GM21360 (cell line): ENCODE data around the gene ACYP2.
"Not testable (repeated sequence)": the region's sequence is repeated elsewhere in the genome, so short reads cannot be mapped to it uniquely, and the experiment has no call there.

Source experiments
- ATAC-seq: cut with Tn5 transposase; IDR thresholded peaks from one replicate; pipeline ENCODE4 v1.9.1; 2021; ENCODE audit warnings: mild to moderate bottlenecking, moderate library complexity; ENCODE audit not compliant: unreplicated experiment

ACYP2 gene

DNA sequence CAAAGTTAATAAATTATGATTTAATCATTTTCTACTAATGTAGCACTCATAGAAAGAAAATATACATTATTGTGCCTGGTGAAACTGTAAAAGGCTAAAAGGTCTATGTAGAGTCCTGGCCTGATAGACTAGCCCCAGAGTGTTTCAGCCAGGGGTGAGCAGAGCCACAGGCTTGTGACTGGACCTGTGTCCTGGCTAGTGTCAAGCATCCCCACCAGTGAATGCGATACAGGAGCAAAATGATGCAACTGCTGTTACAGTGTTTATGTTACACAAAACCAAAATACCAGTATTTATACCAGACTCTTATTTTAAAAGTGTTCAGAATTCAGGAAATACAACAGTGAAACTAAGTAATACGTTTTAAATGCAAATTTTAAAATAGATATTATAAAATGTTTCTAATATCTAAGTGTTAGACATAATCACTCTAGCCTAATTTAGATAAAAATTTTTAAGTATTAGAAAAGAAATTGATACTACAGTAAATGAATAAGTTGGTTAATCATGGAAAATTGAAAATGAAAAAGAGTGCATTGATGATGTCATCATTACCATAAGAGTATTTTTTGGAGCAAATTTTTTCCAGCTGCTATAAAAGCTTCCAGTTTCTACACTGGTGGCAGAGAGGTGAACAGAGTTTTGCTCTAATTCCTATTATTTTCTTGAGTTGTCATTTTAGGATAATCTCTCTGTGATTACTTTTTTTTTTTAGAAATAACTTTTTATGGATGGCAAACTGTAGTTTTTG, 146.8 kb downstream of the ACYP2 start:
- no peak for ATAC-seq

DNA sequence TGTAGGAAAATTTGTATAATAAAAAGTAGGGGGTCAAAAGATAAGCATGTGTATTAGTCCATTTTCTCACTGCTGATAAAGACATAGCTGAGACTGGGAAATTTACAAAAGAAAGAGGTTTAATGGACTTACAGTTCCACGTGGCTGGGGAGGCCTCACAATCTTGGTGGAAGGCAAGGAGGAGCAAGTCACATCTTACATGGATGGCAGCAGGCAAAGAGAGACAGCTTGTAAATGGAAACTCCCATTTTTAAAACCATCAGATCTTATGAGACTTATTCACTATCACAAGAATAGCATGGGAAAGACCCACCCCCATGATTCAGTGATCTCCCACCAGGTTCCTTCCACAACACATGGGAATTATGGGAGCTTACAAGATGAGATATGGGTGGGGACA, 149.7 kb downstream of the ACYP2 start:
- ATAC-seq: not testable (repeated sequence)

DNA sequence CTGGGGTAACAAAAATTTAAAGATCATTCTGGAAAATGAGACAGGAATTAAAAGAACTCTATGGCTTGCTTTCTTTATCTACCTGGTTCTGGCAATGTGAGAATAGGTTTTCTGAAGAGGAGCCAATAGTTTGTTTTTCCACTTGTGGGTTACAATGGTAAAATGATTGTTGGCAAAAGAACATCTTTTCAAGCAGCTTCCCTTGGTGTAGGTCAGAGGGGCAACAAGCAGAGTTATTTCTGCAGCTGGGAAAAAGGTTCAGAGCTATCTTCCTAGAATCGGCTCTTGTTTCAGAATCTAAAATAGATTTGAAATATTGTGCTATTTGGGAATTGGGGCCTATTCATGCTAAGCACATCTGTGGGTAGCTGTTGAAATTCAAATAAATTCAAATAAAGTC, 152.2 kb downstream of the ACYP2 start:
- ATAC-seq: no peak

DNA sequence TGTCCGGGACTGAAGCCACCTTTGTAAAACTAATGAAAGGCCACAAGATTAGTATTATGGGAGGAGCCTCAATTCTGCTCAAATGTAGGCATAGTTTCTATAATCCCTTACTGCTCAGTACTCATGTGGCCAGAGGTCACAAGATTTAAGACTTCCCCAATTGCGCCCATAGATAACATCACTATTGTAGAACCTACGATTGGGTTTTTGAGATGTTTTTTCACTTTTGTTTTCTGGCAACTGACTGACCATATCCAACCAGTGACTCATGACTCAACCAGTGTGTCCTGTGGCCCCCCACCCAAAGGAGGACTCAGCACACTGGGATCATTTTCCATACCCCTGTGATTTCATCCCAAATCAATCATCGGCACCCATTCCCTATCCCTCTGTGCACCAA, 155.8 kb downstream of the ACYP2 start:
- ATAC-seq: no peak

DNA sequence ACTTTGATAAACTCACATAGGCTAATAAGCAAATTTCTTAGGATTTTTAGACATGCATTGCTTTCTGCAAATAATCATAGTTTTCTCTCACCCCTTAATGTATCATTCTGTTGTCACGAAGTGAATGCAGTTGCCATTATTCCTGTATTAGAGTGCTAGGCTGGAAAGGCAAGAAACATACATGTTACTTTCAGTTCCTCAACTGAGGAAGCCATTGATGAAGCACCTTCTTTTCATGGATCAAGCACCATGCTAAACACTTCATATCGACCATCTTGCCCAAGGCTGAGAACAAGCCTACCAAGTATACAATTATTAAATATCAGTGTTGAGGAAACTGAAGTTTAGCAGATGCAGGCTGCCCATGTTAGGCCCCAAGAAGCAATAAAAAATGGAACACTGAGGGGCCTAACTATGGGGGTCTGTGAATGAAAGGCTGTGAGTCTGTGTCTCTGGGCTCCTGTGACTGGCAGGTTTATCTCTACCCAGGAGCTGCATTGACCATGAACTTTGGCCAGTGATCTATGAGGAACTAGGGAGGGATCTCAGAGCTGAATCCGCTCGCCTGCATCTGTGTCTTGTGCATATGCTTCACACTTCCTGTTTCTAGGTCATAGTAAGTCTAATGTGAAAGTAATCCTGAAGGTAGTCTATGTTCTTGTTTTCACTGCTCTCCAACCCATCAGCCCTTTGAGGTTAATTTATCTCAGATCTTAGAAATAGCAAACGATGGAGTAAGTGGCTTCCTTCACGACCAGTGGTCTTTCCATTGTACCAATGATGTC, 156.6 kb downstream of the ACYP2 start:
- peak; percentile 95 for ATAC-seq

DNA sequence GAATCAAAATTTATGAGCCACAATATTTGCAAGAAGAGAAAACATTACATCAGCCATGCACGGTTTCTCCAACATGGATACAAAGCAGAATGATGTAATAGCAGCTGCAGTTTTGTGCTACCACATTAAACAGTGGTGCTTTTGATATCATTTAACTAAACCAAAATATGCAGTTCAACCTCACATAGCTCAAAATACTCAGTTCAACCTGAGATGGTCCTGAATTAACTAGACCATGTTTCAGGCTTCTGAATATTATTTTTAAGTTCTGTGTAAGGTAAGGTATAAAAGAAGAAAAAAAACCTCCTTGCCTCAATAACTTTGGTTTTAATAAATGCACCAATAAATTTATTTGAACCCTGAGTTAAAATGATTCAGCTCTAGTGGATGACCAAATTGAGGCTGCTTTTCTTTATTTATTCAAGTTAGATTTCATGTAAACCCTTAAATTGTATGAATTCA, 159.4 kb downstream of the ACYP2 start:
- ATAC-seq: no peak

DNA sequence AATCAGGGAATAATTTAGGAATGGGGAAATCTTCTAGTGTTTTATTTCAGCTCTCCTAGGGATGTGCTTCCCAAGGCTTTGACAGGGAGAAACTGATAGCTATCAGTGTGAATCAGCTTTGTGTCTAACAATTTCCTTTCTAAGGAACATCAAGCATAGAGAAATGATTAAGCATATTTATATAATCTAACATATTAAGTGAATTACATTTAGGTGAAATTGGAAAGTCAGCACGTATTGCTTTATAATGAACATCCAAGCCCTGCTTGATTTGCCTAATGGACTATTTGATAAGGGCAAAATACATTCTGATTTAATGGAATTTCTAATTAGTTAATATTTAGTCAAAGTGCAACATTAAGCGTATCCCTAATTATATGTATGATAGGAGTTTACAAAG, 160.1 kb downstream of the ACYP2 start:
- no peak for ATAC-seq

DNA sequence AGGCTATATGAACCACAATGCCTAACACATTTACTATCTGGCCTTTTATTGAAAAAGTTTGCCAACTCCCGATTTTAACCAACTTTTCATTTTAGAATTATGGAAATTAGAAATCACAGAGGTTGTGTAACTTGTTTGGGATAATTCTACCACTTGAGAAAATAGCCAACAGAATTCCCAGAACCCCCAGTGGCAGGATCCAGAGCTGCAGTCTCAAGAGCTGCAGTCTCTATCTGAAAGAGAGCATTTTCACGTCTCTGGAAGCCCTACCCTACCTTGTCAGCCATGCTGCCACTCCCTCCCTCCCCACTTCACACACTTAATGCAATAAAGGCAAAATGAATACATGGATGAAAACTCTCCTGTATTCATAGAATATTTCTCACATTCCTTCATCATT, 164.0 kb downstream of the ACYP2 start:
- ATAC-seq: no peak

DNA sequence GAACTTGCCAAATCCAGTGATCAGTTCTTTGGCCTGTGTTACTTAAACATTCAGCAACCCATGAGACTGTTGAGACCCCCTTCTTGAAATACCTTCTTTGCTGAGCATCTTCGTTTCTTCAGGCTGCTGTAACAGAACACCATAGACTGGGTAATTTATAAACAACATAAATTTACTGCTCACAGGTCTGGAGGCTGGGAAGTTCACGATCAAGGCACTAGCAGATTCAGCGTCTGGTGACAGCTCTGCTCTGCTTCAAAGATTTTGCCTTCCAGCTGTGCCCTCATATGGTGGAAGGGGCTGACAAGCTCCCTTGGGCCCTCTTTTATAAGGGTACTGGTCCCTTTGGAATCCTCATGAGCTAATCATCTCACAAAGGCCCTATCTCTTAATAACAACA, 169.4 kb downstream of the ACYP2 start:
- no peak for ATAC-seq

DNA sequence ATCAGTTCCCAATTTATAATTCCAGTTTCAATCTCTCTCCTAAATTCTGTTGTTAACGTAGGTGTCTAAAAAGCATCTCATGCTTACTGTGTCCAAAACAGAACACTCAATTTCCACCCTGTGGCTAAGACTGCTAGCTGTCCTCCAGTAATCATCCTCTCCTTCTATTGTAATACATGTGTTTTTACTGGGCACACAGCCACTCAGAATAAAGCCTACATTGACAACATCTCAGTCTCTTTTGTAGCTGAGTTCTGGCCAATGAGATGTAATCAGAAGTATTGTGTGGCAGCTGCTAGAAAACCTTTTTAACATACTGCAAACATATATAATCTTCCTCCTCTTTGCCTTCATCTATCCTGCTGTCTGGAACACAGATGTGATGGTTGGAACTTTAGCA, 170.0 kb downstream of the ACYP2 start:
- ATAC-seq: no peak

DNA sequence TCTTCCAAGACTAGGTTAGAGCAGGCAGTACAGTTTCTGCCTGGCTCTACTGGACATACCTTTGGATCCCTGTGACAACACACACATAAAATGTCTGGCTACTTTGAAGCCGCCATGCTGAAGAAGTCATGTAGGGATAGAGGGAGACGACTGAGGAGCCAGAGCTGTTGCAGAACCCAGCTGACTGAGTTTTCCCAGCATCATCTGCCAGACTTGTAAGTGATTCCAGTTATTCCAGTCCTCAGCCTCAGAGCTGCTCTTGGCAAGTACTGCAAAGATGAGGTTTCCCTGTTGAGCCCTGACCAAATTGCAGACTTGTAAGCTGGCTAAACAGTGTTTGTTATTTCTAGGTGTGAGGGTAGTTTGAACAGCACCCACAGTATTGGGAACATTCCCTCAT, 172.1 kb downstream of the ACYP2 start:
- ATAC-seq: no peak

DNA sequence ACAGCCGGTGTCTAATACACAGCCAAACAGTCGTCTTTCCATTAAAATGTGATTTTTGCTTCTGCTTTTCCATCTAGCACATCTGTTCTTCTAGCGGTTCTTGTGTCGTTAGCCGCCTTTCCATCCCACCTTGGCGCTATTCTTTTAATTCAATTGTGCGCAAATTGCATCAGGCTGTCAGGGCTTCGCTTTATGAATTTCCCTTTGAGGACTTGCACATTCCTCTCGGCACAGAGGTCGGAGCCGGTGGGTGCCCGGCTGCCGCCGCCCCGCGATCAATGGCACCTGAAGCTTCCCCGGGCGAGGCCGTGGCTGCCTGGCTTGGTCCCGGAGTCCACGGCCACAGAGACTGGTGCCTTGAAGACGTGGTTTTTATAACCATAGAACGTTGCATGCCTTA, 174.5 kb downstream of the ACYP2 start:
- ATAC-seq: no peak

DNA sequence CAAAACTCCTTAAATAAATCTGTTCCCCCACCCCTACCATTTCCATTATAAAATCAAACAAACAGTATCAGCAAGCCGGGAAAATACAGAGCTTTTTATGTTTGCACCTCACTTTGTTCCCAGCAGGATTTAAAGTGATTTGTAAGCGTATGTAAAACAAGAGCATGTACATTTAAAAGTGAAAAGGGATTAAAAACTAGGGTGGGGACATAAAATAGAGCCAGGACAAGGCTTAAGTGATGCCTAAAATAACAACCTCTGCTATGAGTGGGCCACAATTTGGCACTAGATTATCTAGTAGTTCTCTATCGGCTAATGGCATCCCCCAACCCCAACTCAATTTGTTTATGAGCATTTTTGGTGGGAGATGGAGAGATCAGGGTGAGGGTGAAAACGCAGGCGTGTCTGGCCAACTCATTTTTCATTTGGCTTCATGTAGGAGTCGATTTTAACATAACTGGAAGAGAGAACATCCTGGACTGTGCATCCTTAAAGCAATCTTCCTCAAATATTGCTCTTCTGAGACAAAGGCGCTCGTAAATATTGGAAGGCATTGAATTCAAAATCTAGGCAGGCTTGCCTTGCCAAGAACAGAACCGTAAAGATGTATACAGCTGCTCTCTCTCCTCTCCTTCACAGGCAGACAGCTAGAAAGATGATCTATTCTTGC, 175.1 kb downstream of the ACYP2 start:
- ATAC-seq: no peak

DNA sequence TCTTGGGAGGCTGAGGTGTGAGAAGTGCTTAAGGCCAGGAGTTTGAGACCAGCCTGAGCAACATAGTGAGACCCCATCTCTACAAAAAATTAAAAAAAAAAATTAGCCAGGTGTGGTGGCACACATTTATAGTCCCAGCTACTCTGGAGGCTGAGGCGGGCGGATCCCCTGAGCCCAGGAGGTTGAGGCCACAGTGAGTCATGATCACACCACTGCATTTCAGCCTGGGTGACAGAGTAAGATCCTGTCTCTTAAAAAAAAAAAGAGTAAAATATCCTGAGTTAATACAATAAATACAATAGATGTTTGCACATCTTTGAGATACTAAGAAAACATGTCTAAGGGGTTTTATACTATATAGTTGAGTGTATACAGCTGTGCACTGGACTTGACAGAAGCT, 179.2 kb downstream of the ACYP2 start:
- not testable (repeated sequence) for ATAC-seq

DNA sequence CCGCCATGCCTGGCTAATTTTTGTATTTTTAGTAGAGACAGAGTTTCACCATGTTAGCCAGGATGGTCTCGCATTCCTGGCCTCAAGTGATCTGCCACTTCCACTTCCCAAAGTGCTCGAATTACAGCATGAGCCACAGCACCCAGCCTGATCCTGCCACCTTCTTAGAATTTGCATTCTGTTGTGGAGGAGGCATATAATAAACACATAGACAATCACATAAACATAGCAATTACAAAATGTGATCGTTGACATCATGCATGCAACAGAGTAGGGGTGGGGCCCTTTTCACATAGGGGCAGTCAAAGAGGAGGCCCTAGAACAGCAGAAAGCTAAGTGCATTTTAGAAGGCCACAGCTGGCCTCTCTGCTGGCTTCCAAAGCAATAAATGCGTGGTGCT, 180.5 kb downstream of the ACYP2 start:
- ATAC-seq: no peak

DNA sequence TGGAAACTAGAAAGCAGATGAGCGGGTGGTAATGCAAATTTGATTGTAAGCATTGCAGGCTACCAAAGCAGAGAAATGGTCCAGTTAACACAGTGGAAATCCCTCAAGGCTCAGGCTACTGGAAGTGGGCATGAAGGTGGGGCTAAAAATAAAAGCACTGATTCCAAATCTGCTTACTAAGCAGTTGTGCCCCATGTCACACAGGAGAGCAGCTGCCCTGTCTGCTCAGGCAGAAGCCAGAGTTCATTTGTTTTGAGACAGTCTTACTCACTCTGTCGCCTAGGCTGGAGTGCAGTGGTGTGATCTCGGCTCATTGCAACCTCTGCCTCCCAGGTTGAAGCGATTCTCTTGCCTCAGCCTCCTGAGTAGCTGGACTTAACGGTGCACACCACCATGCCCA, 183.1 kb downstream of the ACYP2 start:
- ATAC-seq: no peak

DNA sequence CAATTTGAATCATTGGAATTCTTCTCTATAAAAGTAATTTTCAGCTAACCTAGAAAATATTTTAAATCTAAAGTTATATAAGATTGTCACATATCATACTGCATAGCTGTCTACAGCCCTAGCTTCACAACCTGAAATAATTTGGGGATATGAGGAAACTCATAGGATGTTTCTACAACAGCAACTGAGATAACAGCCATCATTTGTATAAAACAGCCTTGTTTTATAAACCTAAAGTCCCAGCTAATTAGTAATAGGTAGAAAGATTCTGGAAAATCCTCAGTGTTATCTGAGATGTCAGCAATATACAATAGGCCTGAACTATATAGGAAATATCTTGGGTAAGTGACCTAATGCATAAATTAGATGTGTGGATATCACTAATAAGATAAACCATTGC, 188.2 kb downstream of the ACYP2 start:
- ATAC-seq: no peak

DNA sequence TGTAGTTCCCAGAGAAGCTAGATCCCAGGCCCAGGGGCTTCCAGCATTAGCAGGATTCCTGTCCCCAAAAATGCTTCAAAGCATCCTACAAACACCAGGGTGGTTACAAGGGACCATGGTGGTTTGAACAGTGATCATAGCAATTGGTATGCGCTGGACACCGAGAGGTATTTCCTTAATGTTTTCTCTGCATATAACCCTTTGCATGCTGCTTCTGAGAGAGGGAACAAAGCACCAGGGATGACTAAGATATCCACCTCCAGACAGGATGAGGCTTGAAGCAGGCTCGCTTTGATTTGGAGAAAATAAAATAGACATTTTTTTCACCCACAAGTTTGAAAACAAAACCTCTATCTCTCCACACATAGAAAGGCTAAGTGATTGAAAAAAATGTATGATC, 191.1 kb downstream of the ACYP2 start:
- ATAC-seq: no peak

DNA sequence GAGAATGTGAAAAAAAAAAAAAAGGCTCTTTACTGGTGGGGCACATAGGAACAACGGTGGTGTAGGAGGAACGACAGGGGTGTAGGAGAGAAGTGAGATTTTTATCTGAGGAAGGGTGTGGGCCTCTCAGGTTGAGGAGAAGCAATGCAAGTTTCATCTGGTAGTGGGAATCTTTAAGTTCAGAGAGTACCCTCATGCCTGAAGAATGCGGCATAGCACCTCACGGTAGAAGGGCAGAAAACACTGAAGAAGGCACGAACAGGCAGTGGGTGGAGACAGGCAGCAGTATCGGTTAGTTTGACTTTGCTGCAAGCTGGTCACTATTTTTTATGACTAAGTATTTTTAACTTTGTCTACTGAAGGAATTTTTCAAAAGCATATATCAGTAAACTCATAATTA, 192.8 kb downstream of the ACYP2 start:
- no peak for ATAC-seq

DNA sequence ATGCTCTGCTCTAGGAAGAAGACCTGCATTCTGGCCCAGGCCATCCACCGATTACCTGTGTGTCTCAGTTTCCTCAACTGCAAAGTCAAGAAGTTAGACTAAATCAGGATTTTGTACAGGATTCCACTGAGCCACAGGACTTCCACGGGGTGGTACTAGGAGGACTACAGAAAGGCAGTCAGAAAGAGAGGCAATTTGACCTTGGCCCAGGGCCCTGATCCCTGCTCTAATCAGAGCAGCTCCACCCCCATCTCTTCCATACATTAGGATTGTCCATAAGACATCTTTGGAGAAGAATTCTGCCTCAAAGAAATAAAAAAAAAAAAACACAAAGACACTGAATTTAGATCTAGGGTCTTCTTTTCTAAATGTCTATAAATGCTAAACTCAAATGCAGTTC, 193.4 kb downstream of the ACYP2 start:
- no peak for ATAC-seq

DNA sequence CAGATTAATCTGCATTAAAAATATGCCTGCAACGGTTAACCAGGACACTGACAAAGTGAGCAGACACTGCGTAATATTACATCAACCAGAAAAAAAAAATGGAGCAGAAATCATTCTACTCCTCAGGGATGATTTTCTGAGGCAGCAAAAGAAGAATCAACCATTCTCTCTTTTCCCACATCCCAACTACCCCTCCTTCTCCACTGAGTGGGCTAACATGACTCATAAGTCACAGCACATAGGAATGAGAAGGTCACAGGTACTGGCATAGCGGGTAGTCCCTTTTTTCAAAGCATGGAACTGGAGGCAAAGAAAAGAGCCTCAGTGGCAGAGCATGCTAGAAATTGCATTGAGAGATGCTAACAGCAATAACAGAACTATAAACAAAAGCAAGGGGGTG, 194.9 kb downstream of the ACYP2 start:
- no peak for ATAC-seq

DNA sequence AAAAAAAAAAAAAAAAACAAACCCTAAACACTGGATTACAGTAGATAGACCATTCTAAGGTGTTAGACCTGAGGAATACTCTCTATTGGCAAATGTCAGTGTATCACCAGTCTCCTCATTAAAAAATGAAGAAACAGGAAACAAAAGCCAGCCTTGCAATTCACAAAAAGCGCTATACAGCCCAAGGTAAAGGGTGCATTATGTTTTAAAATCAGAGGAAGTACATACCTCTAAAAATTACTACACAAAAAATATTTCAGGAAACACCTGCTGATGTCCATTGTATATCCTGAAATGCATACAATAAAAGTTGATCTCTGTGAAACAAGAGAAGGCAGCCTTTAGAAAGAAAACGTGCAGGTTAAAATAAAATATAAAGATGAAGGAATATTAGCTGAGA, 195.5 kb downstream of the ACYP2 start:
- ATAC-seq: no peak
